ENCODE data around the gene MDM2.

- TF ChIP-seq, protein P1, sequence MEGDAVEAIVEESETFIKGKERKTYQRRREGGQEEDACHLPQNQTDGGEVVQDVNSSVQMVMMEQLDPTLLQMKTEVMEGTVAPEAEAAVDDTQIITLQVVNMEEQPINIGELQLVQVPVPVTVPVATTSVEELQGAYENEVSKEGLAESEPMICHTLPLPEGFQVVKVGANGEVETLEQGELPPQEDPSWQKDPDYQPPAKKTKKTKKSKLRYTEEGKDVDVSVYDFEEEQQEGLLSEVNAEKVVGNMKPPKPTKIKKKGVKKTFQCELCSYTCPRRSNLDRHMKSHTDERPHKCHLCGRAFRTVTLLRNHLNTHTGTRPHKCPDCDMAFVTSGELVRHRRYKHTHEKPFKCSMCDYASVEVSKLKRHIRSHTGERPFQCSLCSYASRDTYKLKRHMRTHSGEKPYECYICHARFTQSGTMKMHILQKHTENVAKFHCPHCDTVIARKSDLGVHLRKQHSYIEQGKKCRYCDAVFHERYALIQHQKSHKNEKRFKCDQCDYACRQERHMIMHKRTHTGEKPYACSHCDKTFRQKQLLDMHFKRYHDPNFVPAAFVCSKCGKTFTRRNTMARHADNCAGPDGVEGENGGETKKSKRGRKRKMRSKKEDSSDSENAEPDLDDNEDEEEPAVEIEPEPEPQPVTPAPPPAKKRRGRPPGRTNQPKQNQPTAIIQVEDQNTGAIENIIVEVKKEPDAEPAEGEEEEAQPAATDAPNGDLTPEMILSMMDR (IDR thresholded peaks at IDR 0.05): no peak
- TF ChIP-seq EP300 (IDR thresholded peaks at IDR 0.05): no peak
Measured at GRCh38 chr12:68893201-68893600, 85.2 kb downstream of the MDM2 start.

Data from tibial nerve (tissue), 4 donors.